ENCODE measurements around the gene TMEM14B.
"Not testable (repeated sequence)": the region's sequence is repeated elsewhere in the genome, so short reads cannot be mapped to it uniquely, and the experiment has no call there.

TMEM14B gene

DNA sequence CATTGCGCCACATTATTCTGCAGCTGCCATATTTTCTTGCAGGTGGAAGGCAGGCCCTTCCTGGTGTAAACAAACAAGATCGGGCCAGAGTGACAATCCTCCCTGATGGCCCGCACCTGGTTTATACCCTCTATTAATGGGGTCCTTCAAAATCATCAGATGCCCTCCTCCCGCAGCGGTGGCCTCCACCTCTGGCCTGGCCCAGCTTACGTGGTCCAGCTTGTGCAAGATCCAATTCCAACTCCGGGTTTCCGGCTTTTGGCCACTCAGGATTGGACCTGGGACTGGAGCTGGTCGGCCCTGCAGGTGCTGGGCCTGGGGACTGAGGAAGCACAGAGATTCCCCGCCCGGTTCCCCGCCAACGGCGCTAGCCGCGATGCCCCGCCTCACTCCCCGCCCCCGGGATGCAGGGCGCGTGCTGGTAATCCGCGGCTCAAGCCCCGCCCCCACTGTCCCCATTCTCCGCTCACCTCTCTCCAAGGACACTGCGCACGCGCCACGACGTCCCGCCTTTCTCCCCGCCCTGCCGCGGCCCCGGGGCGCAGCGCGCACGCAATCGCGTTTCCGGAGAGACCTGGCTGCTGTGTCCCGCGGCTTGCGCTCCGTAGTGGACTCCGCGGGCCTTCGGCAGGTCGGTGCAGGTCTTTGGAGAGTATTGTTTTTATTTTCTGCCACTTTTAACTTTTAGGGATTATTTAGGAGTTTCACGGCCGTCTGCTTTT, at the start of gene TMEM14B:
Gene TMEM14B (plus strand): TSS at position 555 of the 722 bp plus-strand sequence. CDS start 1,441 bp downstream, outside the sequence.
- peak; percentile 99 for DNase-seq

DNA sequence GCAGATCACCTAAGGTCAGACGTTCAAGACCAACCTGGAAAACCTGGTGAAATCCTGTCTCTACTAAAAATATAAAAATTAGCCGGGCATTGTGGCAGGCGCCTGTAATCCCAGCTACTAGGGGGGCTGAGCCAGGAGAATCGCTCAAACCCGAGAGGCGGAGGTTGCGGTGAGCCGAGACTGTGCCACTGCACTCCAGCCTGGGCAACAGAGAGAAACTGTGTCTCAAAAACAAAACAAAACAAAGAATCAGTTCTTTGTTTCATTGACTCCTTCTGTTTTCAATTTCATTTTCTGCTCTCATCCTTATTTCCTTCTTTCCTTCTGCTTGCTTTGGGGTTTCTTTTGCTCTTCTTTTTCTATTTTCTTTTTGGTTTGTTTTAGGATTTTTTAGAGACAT, 33.6 kb upstream of the TMEM14B start:
- no peak for DNase-seq

DNA sequence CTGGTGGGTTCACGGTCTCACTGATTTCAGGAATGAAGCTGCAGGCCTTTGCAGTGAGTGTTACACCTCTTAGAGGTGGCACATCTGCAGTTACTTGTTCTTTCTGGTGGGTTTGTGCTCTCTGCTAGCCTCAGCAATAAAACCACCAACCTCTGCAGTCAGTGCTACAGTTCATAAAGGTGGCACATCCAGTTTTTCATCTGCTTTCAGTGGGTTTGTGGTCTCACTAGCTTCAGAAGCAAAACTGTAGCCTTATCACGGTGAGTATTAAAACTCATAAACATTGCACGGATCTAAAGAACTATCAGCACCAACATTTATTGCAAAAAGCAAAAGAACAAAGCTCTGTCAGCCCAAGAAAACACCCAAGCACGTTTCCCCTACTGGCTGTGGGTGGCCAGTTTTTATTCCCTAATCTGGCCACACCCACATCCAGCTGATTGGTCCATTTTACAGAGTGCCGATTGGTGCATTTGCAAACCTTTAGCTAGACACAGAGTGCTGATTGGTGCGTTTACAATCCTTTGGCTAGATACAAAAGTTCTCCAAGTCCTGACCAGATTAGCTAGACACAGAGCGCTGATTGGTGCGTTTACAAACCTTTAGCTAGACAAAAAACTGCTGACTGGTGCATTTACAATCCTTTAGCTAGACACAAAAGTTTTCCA, 28.2 kb upstream of the TMEM14B start:
- peak; percentile 21 for DNase-seq

DNA sequence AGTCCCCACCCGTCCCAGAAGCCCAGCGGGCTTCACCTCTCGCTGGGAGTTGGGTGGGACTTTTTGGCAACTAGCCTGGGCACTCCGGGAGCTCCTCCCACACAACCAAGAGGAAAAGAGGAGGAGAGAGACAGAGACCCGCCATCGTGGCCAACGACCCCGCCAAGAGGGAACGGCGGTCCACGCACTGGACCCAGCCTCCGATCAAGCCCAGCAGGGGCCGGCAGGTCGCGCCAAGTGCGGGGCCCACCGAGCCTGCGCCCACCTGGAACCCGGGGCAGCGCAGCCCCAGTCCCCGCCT, 27.7 kb upstream of the TMEM14B start:
- no peak for DNase-seq

DNA sequence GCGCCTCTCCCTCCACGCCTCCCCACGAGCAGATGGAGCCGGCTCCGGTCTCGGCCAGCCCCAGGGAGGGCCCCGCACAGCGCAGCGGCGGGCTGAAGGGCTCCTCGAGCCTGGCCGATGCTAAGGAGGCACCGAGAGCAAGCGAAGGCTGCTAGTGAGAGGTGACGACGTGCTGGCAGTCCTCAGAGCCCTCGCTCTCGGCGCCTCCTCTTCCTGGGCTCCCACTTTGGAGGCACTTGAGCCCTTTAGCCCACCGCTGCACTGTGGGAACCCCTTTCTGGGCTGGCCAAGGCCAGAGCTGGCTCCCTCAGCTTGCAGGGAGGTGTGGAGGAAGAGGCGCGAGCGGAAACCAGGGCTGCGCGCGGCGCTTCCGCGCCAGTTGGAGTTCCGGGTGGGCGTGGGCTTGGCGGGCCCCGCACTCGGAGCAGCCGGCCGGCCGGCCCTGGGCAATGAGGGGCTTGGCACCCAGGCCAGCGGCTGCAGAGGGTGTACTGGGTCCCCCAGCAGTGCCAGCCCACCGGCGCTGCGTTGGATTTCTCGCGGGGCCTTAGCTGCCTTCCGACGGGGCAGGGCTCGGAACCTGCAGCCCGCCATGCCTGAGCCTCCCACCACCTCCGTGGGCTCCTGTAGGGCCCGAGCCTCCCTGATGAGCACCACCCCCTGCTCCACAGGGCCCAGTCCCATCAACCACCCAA, 27.2 kb upstream of the TMEM14B start:
- DNase-seq, result peak; percentile 23

DNA sequence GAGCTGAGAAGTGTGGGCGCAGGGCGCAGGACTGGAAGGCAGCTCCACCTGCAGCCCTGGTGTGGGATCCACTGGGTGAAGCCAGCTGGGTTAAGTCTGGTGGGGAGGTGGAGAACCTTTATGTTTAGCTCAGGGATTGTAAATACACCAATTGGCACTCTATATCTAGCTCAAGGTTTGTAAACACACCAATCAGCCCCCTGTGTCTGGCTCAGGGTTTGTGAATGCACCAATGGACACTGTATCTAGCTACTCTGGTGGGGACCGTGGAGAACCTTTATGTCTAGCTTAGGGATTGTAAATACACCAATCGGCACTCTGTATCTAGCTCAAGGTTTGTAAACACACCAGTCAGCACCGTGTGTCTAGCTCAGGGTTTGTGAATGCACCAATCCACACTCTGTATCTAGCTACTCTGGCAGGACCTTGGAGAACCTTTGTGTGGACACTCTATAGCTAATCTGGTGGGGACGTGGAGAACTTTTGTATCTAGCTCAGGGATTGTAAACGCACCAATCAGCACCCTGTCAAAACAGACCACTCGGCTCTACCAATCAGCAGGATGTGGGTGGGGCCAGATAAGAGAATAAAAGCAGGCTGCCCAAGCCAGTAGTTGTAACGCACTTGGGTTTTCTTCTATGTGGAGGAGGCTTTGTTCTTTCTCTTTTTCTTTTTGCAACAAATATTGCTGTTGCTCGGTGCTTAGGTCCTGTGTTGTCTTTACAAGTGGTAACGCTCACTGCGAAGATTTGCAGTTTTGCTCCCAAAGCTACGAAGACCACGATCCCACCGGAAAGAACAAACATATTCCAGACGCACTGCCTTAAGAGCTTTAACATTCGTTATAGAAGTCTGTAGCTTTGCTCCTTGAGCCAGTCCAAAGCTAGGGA, 26.4 kb upstream of the TMEM14B start:
- DNase-seq, result peak; percentile 29

DNA sequence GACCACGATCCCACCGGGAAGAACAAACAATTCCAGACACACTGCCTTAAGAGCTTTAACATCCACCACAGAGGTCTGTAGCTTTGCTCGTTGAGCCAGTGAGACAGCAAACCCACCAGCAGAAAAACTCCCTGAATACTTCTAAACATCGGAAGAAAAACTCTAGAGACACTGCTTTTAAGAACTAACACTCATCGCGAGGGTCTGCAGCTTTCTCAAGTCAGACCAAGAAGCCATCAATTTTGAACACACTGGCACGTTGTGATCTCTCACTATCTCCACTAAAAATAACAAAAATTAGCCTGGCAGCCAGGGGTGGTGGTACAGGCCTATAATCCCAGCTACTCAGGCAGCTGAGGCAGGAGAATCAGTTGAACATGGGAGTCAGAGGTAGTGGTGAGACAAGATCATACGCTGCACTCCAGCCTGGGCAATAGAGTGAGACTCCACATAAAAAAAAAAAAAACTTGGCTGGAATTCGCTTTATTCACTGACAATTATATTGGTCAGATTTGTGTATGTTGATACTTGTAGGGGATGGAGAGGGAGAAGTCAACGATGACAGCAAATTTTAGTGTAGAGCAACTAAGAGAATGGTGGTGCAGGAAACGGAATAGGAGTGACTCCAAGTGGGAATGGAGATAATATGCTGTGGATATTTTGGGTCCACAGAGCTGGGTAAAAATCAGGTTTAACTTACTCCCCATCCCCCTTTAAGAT, 25.6 kb upstream of the TMEM14B start:
- DNase-seq, result no peak

DNA sequence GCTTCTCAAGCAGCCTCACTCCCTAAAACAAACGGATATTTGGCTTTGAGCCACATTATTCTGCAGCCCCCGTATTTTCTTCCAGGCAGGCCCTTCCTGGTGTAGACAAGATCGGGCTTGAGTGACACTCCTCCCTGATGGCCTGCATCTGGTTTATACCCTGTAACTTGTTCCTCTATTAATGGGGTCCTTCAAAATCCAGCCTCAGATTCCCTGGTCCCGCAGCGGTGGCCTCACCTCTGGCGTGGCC, 25.1 kb upstream of the TMEM14B start:
- DNase-seq, result no peak

DNA sequence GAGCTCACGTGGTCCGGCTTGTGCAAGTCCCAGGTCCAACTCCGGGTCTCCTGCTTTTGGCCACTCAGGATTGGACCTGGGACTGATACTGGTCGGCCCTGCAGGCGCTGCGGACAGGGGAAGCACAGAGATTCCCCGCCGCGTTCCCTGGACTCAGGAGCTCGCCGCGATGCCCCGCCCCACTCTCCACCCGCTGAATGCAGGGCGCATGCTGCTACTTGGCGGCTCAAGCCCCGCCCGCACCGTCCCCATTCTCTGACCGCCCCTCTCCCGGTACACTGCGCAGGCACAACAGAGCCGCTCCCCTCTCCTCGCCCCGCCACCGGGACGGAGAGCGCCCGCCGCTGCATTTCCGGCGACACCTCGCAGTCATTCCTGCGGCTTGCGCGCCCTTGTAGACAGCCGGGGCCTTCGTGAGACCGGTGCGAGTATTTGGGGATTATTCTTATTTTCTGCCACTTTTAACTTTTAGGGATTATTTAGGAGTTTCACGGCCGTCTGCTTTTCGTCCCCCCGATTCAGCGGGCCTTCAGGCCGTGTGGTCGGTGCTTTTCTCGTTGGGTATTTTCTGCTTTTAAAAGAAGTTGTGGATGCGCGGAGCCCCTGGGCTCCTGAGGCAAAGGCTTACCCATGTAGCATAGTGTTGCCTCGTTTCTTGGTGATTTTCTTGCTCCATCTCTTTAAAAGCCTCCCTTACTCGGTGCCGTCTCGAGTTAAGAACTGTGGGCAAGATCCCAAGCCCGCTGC, 24.6 kb upstream of the TMEM14B start, which contains the start of gene TMEM14C:
Gene TMEM14C (plus strand): TSS at position 251 of the 747 bp plus-strand sequence. CDS start 1,544 bp downstream, outside the sequence.
- DNase-seq, result peak; percentile 99

DNA sequence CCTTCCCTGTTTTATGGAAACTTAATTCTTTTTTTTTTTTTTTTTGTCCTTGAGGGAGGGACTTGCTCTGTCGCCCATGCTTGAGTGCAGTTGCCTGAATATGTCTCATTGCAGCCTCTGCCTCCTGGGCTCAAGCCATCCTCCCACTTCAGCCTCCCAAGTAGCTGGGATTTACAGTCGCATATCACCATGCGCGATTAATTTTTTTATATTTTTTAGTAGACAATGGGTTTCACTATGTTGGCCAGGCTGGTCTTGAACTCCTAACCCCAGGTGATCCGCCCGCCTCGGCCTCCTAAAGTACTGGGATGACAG, 24.1 kb upstream of the TMEM14B start:
- DNase-seq, result no peak

DNA sequence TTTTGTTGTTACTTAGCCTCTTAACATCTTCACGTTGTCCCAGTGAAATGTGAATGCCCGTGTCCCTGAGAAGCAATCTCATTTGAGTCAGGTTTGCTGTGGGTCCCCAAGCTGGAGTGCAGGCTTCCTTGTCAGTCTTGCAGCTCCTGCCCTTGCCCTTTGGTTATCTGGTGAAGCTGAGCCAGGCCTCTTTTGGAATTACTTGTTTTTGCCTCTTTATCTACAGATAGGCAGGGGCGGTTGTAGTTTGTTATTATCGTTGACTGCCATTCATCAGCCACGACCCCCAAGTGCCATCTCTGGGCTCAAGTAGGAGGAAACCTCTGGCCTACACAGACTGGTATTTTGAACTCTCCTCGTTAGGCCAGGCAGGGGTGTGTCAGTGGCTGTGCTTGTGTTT, 22.6 kb upstream of the TMEM14B start:
- DNase-seq, result no peak

DNA sequence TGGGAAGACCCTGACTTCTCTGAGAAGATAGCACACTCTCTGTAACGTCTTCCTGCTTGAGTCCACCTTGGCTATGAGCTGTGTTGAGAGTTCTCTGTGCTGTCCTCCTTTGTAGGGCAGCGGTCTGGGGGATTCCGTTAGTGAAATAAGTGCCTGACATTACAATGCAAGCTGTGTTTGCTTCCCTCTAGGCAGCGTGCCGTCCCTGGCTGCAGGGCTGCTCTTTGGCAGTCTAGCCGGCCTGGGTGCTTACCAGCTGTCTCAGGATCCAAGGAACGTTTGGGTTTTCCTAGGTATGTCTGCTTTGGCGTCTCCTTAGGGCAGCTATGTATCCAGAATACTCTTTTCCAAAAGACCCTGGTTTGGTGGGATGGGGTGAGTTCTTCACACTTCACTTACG, 21.9 kb upstream of the TMEM14B start:
- no peak for DNase-seq

DNA sequence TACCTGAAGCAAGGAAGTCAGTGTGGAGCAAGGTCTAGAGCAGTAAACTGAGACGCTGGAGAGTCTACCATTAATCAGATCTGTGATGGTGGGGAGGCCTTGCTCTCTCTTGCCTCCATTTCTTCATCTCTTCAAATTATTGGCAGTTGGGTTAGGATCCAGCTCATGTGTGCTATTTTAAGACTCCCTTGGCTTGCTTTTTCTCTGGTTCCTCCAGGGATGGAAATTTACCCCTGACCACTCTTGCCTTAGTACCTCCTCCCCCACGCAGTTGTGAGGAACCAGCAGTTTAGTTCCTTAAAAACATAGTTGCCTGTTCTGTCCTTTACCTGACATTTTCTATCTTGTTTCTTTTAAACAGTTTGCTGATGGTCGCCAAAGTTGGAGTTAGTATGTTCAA, 17.4 kb upstream of the TMEM14B start:
- no peak for DNase-seq

DNA sequence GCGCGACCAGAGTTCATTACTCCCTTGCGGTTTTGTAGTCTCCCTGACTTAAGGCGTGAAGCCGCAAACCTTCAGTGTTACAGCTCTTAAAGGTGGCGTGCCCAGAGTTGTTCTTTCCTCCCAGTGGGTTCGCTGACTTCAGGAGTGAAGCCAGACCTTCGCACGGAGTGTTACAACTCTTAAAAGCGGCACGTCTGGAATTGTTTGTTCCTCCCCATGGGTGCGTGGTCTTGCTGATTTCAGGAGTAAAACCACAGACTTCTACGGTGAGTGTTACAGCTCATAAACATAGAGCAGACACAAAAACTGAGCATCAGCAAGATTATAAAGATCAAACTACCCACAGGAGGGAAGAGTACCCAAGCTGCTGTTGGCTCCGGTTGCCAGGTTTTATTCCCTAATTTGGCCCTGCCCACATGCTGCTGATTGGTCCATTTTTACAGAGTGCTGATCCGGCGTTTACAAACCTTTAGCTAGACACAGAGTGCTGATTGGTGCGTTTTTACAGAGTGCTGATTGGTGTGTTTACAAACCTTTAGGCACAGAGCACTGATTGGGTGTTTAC, 14.4 kb upstream of the TMEM14B start:
- DNase-seq, result no peak

DNA sequence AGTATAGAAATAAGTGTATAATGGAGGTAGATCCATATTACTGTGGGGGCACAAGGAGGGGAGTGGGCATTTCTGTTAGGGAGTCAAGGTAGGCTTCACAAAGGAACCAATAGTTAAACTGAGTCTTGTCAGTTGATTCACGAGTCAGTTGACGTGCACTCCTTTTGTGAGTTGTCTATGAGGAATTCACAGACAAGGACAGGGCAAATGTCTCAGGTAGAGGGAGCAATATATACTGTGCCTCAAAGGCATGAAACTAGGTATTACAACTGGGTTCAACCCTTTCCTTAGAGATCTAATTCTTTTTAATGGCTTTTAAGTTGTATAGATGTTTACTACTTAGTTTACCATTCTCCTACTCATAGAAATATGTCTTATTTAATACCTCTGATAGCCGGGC, 13.7 kb upstream of the TMEM14B start:
- no peak for DNase-seq

DNA sequence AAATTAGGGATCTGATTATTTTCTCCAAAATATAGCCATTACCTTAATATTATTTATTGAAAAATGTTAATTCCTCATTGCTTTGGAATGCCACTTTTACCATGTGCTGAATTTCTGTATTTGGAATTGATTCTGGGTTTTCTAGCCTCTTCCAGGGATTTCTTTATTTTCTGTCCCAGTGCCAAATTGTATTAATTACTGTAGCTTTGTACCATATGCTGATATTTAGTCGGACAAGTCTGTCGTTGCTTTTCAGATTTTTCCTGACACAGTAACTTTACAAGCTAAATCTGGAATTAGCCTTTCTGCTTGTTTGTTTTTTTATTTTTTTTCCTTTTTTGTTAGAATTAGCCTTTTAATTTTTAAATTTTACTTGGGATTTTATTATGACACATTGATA, 10.9 kb upstream of the TMEM14B start:
- DNase-seq, result no peak

DNA sequence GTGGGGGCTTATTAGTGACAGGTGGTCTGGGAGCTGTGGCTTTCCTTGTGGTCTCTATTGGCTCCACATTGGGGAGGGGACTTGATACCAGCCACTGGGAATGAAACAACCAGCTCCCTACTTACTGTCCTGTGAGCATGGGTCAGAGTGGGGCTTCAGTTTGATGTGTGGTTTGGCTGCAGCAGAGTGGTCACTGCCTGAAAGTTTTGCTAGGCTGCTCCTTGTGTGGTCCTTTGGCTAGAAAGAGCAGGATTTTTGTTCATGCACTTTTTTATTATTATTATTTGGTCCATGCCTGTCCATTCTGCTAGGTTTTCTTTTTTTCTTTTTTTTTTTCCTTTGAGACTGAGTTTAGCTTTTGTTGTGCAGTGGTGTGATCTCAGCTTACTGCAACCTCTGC, 7.5 kb upstream of the TMEM14B start:
- no peak for DNase-seq

DNA sequence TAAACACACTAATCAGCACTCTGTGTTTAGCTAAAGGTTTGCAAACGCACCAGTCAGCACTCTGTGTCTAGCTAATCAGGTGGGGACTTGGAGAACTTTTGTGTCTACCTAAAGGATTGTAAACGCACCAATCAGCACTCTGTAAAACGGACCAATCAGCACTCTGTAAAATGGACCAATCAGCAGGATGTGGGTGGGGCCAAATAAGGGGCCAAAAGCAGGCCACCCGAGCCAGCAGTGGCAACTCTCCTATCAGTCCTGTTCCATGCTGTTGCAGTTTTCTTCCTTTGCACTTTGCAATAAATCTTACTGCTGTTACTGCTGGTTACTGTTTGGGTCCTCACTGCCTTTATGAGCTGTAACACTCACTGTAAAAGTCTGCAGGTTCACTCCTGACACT, 6.0 kb upstream of the TMEM14B start:
- not testable (repeated sequence) for DNase-seq

DNA sequence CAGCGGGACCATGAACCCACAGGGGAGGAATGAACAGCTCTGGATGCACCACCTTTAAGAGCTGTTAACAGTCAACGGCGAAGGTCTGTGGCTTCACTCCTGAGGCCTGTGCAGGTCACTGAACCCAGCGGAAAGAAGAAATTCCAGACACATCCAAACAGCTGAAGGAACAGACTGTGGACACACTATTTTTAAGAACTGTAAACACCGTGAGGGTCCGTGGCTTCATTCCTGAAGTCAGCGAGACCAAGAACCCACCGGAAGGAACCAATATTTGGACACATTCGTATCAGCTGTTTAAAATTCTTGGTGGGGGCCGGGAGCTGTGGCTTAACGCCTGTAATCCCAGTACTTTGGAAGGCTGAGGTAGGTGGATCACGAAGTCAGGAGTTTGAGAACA, 5.4 kb upstream of the TMEM14B start:
- DNase-seq, result no peak

DNA sequence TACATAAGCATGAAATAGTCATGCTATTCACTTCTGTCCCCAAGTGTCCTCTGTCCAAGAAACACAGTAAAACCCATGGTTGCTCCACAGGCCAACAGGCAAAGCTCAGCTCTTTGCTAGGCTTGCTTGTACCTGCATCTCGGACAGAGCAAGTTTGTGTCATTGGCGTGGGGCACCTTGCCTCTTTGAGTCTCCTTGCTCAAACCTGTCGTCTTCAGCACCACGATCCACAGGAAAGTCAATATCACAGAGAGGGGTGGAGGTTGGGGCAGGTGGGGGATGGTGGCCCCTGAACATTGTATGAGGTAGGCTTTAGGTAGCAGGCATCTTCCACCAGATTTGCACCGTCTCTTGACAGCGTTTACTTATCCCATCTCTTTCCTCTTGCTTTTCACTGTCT, 4.1 kb upstream of the TMEM14B start:
- DNase-seq, result no peak

DNA sequence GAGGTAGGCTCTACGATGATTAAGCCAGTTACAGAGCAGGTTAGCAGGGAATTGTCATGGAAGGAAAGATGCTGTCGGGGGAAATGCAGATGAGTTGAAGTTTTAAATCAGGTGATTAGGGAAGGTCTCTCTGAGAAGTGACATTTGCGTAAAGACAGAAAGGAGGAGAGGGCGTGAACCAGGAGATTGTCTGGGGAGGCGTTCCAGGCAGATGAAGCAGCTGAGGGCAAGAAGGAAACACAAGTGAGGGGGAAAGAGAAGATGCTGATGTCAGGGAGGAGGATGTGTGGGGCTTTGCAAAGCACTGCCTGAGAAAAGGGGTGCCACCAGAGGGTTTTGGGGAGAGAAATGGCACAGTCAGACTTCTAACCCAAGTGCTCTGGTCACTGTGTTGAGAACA, 2.5 kb upstream of the TMEM14B start:
- DNase-seq, result no peak

DNA sequence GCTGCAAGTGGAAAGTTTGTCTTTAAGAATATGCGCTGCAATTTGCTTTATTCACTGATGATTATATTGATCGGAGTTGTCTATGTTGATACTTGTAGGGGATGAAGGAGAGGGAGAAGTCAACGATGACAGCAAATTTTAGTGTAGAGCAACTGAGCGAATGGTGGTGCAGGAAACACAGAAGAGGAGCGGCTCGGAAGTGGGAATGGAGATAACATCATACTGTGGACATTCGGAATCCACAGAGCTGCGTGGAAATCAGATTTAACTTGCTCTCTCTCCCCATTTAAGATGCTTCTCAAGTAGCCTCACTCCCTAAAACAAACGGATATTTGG, 722 bp upstream of the TMEM14B start:
- no peak for DNase-seq

Measured in NCI-H748 treated with DMSO at 0.1 percent for 48 hours (cell line).